ENCODE data around the gene KIFAP3. TPM values are rescaled to one million over a fixed set of nuclear protein-coding genes. Genes with fewer than 3 reads are reported as not detected.
"Not testable (repeated sequence)": the region's sequence is repeated elsewhere in the genome, so short reads cannot be mapped to it uniquely, and the experiment has no call there.

KIFAP3 gene
- total RNA-seq, 1 donor from 2014 or later, result 15.1 TPM

- intact Hi-C loops (cut with micrococcal nuclease), result loop anchor here (10.0 kb wide), 2 partner anchors 383 to 1903 kb away; partner anchors contain the start of gene TIPRL
- Mint-ChIP-seq H3K4me3 (ENCODE audit: low read depth) (no peak overlapping the region), H3K36me3 (ENCODE audit: low read depth) (no peaks in the 10 kb centered on the region), H3K9me3 (peaks cover 9% of the 10 kb centered on the region), H3K27me3 (ENCODE audit: low read depth) (peaks cover 4% of the 10 kb centered on the region), H3K4me1 (ENCODE audit: low read depth) (peaks cover 19% of the 10 kb centered on the region), H3K27ac (no peak overlapping the region)
- no peak for DNase-seq (ENCODE audit: low spot score)
Observed at GRCh38 chr1:170077926-170078325, 3.4 kb upstream of the KIFAP3 start.

GRCh38 chr1:170076952-170077351, 2.5 kb upstream of the KIFAP3 start:
- intact Hi-C loops (cut with micrococcal nuclease), result loop anchor here (10.0 kb wide), 2 partner anchors 382 to 1902 kb away; partner anchors contain the start of gene TIPRL
- not testable (repeated sequence) for H3K27me3 Mint-ChIP-seq (ENCODE audit: low read depth); H3K27ac Mint-ChIP-seq; H3K9me3 Mint-ChIP-seq; H3K36me3 Mint-ChIP-seq (ENCODE audit: low read depth); H3K4me3 Mint-ChIP-seq (ENCODE audit: low read depth); DNase-seq (ENCODE audit: low spot score)
- peaks cover 23% of the 10 kb centered on the region for H3K4me1 Mint-ChIP-seq (ENCODE audit: low read depth)

- intact Hi-C loops (cut with micrococcal nuclease), result loop anchor here (10.0 kb wide), 2 partner anchors 381 to 1901 kb away; partner anchors contain the start of gene TIPRL
- no peaks in the 10 kb centered on the region for H3K36me3 Mint-ChIP-seq (ENCODE audit: low read depth)
- no peak for DNase-seq (ENCODE audit: low spot score)
Observed at GRCh38 chr1:170076199-170076598, 1.7 kb upstream of the KIFAP3 start.

GRCh38 chr1:170075186-170075585, 691 bp upstream of the KIFAP3 start:
- no peak for DNase-seq (ENCODE audit: low spot score)
- Mint-ChIP-seq H3K27ac (peak overlapping the region; percentile 94), H3K4me3 (ENCODE audit: low read depth) (peak overlapping the region; percentile 96), H3K4me1 (ENCODE audit: low read depth) (peaks cover 27% of the 10 kb centered on the region), H3K9me3 (peaks cover 9% of the 10 kb centered on the region), H3K36me3 (ENCODE audit: low read depth) (no peaks in the 10 kb centered on the region), H3K27me3 (ENCODE audit: low read depth) (no peaks in the 10 kb centered on the region)
- intact Hi-C loops (cut with micrococcal nuclease), result loop anchor here (2.0 to 10.0 kb wide), 4 partner anchors 146 to 1900 kb away; partner anchors contain the start of gene TIPRL

More at GRCh38 chr1:170076199-170076598, 1.7 kb upstream of the KIFAP3 start:
- Mint-ChIP-seq H3K9me3 (peaks cover 9% of the 10 kb centered on the region), H3K27me3 (ENCODE audit: low read depth) (no peaks in the 10 kb centered on the region), H3K4me3 (ENCODE audit: low read depth) (no peak overlapping the region), H3K27ac (no peak overlapping the region), H3K4me1 (ENCODE audit: low read depth) (peaks cover 23% of the 10 kb centered on the region)

GRCh38 chr1:170073893-170074249, 624 bp downstream of the KIFAP3 start:
- H3K36me3 Mint-ChIP-seq (ENCODE audit: low read depth), result no peaks in the 10 kb centered on the region
- H3K27me3 Mint-ChIP-seq (ENCODE audit: low read depth), result no peaks in the 10 kb centered on the region
- peaks cover 34% of the 10 kb centered on the region for H3K4me1 Mint-ChIP-seq (ENCODE audit: low read depth)
- peaks cover 4% of the 10 kb centered on the region for H3K9me3 Mint-ChIP-seq
- peak overlapping the region; percentile 96 for H3K4me3 Mint-ChIP-seq (ENCODE audit: low read depth)
- DNase-seq (ENCODE audit: low spot score), result no peak
- H3K27ac Mint-ChIP-seq, result peak overlapping the region; percentile 94
- intact Hi-C loops (cut with micrococcal nuclease), result loop anchor here (1.0 to 10.0 kb wide), 8 partner anchors 145 to 1899 kb away; partner anchors contain the start of genes BLZF1, GORAB, NME7 and TIPRL

- H3K27me3 Mint-ChIP-seq (ENCODE audit: low read depth), result no peaks in the 10 kb centered on the region
- no peak for DNase-seq (ENCODE audit: low spot score)
- H3K9me3 Mint-ChIP-seq, result no peaks in the 10 kb centered on the region
- peaks cover 4% of the 10 kb centered on the region for H3K36me3 Mint-ChIP-seq (ENCODE audit: low read depth)
- intact Hi-C loops (cut with micrococcal nuclease), result loop anchor here (5.0 to 10.0 kb wide), 4 partner anchors 274 to 1897 kb away; partner anchors contain the start of genes BLZF1, NME7 and TIPRL
- H3K4me3 Mint-ChIP-seq (ENCODE audit: low read depth), result no peak overlapping the region
- no peak overlapping the region for H3K27ac Mint-ChIP-seq
- H3K4me1 Mint-ChIP-seq (ENCODE audit: low read depth), result peaks cover 56% of the 10 kb centered on the region
Observed at GRCh38 chr1:170071378-170071777, 3.1 kb downstream of the KIFAP3 start.

- Mint-ChIP-seq H3K36me3 (ENCODE audit: low read depth) (peaks cover 4% of the 10 kb centered on the region), H3K4me1 (ENCODE audit: low read depth) (peaks cover 45% of the 10 kb centered on the region), H3K4me3 (ENCODE audit: low read depth) (peak overlapping the region; percentile 82), H3K27ac (peak overlapping the region; percentile 86), H3K27me3 (ENCODE audit: low read depth) (no peaks in the 10 kb centered on the region), H3K9me3 (no peaks in the 10 kb centered on the region)
- intact Hi-C loops (cut with micrococcal nuclease), result no loop called here
- no peak for DNase-seq (ENCODE audit: low spot score)
Observed at GRCh38 chr1:170068923-170069322, 5.6 kb downstream of the KIFAP3 start.

GRCh38 chr1:170067253-170067819, 7.2 kb downstream of the KIFAP3 start:
- H3K27me3 Mint-ChIP-seq (ENCODE audit: low read depth), result no peaks in the 10 kb centered on the region
- DNase-seq (ENCODE audit: low spot score), result peak; percentile 7
- peaks cover 42% of the 10 kb centered on the region for H3K4me1 Mint-ChIP-seq (ENCODE audit: low read depth)
- H3K36me3 Mint-ChIP-seq (ENCODE audit: low read depth), result peaks cover 8% of the 10 kb centered on the region
- peak overlapping the region; percentile 17 for H3K27ac Mint-ChIP-seq
- peaks cover 6% of the 10 kb centered on the region for H3K9me3 Mint-ChIP-seq
- peak overlapping the region; percentile 40 for H3K4me3 Mint-ChIP-seq (ENCODE audit: low read depth)
- intact Hi-C loops (cut with micrococcal nuclease), result no loop called here

GRCh38 chr1:170064821-170065220, 9.7 kb downstream of the KIFAP3 start:
- no peak overlapping the region for H3K27ac Mint-ChIP-seq
- H3K4me1 Mint-ChIP-seq (ENCODE audit: low read depth), result peaks cover 35% of the 10 kb centered on the region
- peaks cover 9% of the 10 kb centered on the region for H3K9me3 Mint-ChIP-seq
- H3K27me3 Mint-ChIP-seq (ENCODE audit: low read depth), result no peaks in the 10 kb centered on the region
- DNase-seq (ENCODE audit: low spot score), result no peak
- intact Hi-C loops (cut with micrococcal nuclease), result no loop called here
- H3K36me3 Mint-ChIP-seq (ENCODE audit: low read depth), result peaks cover 20% of the 10 kb centered on the region
- H3K4me3 Mint-ChIP-seq (ENCODE audit: low read depth), result no peak overlapping the region

GRCh38 chr1:170063109-170063826, 11.2 kb downstream of the KIFAP3 start:
- Mint-ChIP-seq H3K4me1 (ENCODE audit: low read depth) (peaks cover 21% of the 10 kb centered on the region), H3K9me3 (peaks cover 9% of the 10 kb centered on the region), H3K36me3 (ENCODE audit: low read depth) (peaks cover 17% of the 10 kb centered on the region), H3K27me3 (ENCODE audit: low read depth) (no peaks in the 10 kb centered on the region), H3K4me3 (ENCODE audit: low read depth) (no peak overlapping the region), H3K27ac (no peak overlapping the region)
- DNase-seq (ENCODE audit: low spot score), result no peak
- intact Hi-C loops (cut with micrococcal nuclease), result no loop called here

- H3K27ac Mint-ChIP-seq; H3K4me1 Mint-ChIP-seq (ENCODE audit: low read depth); intact Hi-C loops (cut with micrococcal nuclease); H3K9me3 Mint-ChIP-seq; DNase-seq (ENCODE audit: low spot score); H3K4me3 Mint-ChIP-seq (ENCODE audit: low read depth); H3K27me3 Mint-ChIP-seq (ENCODE audit: low read depth): not testable (repeated sequence)
- H3K36me3 Mint-ChIP-seq (ENCODE audit: low read depth), result peaks cover 16% of the 10 kb centered on the region
Observed at GRCh38 chr1:170061676-170062075, 12.8 kb downstream of the KIFAP3 start.

- intact Hi-C loops (cut with micrococcal nuclease); H3K4me1 Mint-ChIP-seq (ENCODE audit: low read depth); H3K27ac Mint-ChIP-seq; H3K9me3 Mint-ChIP-seq; H3K27me3 Mint-ChIP-seq (ENCODE audit: low read depth); H3K4me3 Mint-ChIP-seq (ENCODE audit: low read depth); DNase-seq (ENCODE audit: low spot score): not testable (repeated sequence)
- H3K36me3 Mint-ChIP-seq (ENCODE audit: low read depth), result peaks cover 16% of the 10 kb centered on the region
Observed at GRCh38 chr1:170060015-170060520, 14.4 kb downstream of the KIFAP3 start.
